Ishikawa (cell line): ENCODE measurements around the gene TM9SF1.

Source experiments
- CEBPB ChIP-seq: IDR thresholded peaks from 2 replicates; pipeline ENCODE4 v1.6.1; 2012
- CREB1 ChIP-seq: IDR thresholded peaks from 2 replicates; pipeline ENCODE4 v1.6.1; 2012; ENCODE audit warnings: low read depth
- EGR1 ChIP-seq: IDR thresholded peaks from 2 replicates; pipeline ENCODE4 v1.6.1; 2012
- EP300 ChIP-seq: IDR thresholded peaks from 2 replicates; pipeline ENCODE4 v1.6.1; 2012; ENCODE audit warnings: borderline replicate concordance
- MAX ChIP-seq: IDR thresholded peaks from 2 replicates; pipeline ENCODE4 v1.6.1; 2012
- NFIC ChIP-seq: IDR thresholded peaks from 2 replicates; pipeline ENCODE4 v1.6.1; 2012
- RAD21 ChIP-seq: IDR thresholded peaks from 2 replicates; pipeline ENCODE4 v1.6.1; 2012; ENCODE audit warnings: low read depth
- REST ChIP-seq: IDR thresholded peaks from 2 replicates; pipeline ENCODE4 v1.6.1; 2012; ENCODE audit warnings: low read depth, mild to moderate bottlenecking
- TAF1 ChIP-seq: IDR thresholded peaks from 2 replicates; pipeline ENCODE4 v1.6.1; 2012; ENCODE audit warnings: low read depth, mild to moderate bottlenecking
- TCF12 ChIP-seq: IDR thresholded peaks from 2 replicates; pipeline ENCODE4 v1.6.1; 2012; ENCODE audit warnings: low read depth
- TEAD4 ChIP-seq: IDR thresholded peaks from 2 replicates; pipeline ENCODE4 v1.6.1; 2012
- USF1 ChIP-seq: IDR thresholded peaks from 2 replicates; pipeline ENCODE4 v1.6.1; 2012
- YY1 ChIP-seq: IDR thresholded peaks from 2 replicates; pipeline ENCODE4 v1.6.1; 2012; ENCODE audit warnings: low read depth
- ZBTB7A ChIP-seq: IDR thresholded peaks from 2 replicates; pipeline ENCODE4 v1.6.1; 2012; ENCODE audit warnings: low read depth

Gene TM9SF1

GRCh38 chr14:24213866-24214662 is 18.8 kb upstream of the TM9SF1 start:
- TF ChIP-seq TEAD4, result no peak
- no peak for TF ChIP-seq ZBTB7A
- TF ChIP-seq EP300, result no peak
- no peak for TF ChIP-seq REST
- TF ChIP-seq EGR1, result no peak
- no peak for TF ChIP-seq NFIC
- TF ChIP-seq YY1, result no peak
- TF ChIP-seq MAX, result no peak
- TF ChIP-seq CREB1, result no peak
- TF ChIP-seq TAF1, result no peak
- TF ChIP-seq RAD21, result no peak

DNA sequence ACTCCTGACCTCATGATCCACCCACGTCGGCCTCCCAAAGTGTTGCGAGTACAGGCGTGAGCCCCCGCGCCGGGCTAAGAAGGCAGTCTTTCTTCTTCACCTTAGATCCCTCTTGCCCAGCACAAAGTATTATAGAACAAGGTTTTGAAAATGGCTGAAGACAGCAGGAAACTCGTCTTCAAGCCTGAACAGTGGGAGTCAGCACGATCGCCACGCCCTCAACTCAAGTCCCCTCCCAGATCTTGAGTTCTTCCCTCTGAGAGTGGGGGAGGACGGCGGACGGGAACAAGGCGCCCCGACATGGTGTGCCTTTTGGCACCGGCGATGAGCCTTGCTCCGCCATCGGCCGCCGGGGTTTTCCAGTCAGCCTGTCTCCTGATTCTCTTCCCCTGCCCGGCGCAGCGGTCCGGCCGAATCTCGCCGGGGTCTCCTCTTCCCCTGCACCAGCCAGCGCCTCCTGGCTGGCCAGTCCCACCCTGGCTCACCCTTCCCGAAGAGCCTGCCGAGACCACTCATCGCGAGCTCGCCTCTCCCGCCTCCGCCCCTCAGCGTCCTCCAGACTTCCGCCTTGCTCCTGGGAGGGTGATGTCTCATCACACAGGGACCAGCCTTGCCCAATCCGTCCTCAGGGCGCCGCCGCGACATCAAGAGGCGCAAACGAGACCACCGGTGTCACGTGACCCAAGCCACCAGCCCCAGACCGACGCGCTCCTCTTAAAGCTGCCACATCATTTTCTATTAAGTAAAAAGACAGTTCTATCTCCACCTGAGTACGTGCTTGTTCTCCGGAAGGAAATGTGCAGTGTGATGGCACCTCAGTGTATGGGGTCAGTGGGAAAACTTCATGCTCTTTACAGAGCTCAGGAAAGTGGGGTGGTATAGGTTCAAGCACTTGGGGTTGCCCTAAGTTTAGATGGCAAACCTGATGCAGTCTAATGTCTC is 18.0 kb upstream of the TM9SF1 start, which contains the start of gene CHMP4A:
Gene CHMP4A, minus strand, starts transcription at position 565 of the 942 bp plus-strand sequence. Its CDS starts 49 bp downstream, at position 516.
- TF ChIP-seq CEBPB (0 out of 2 replicates have a peak, but pooled peaks have one; percentile 6), EGR1 (no peak), EP300 (peak; percentile 35; the same call in 1 of the 2 replicates), MAX (peak; percentile 72), ZBTB7A (no peak), USF1 (peak; percentile 98), TAF1 (no peak; the same call in 1 of the 2 replicates), REST (no peak), RAD21 (no peak), YY1 (peak; percentile 58; the same call in 1 of the 2 replicates), TCF12 (no peak; the same call in none of the 2 replicates), TEAD4 (no peak), CREB1 (peak; percentile 98)

GRCh38 chr14:24211311-24211710 is 16.1 kb upstream of the TM9SF1 start:
- TF ChIP-seq REST (no peak), MAX (no peak), TAF1 (no peak), YY1 (no peak), CEBPB (no peak), ZBTB7A (no peak), NFIC (no peak)

- TF ChIP-seq TAF1, result no peak
Measured at GRCh38 chr14:24207625-24208024, 12.4 kb upstream of the TM9SF1 start.
